ENCODE results near the gene CPA3.

The CPA3 gene, protein sequence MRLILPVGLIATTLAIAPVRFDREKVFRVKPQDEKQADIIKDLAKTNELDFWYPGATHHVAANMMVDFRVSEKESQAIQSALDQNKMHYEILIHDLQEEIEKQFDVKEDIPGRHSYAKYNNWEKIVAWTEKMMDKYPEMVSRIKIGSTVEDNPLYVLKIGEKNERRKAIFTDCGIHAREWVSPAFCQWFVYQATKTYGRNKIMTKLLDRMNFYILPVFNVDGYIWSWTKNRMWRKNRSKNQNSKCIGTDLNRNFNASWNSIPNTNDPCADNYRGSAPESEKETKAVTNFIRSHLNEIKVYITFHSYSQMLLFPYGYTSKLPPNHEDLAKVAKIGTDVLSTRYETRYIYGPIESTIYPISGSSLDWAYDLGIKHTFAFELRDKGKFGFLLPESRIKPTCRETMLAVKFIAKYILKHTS

DNA sequence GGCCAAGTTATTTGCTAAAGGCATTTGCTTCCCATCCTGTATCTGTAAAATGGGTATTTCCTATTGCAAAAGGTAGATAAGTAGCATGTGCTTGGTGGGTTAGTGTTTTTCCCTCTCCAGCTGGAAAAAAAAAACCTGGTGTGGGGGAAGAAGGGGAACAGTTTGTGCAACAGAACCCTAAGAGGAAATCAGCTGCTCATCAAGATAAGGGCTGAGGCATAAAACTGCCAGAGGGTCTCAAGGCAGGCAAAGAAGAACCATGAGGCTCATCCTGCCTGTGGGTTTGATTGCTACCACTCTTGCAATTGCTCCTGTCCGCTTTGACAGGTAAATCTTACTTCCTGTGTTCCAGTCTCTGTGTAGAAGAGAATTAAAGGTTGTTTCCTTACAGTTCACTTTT, at the start of gene CPA3:
CPA3 (plus strand) TSS at position 248 of the 400 bp plus-strand sequence; CDS start at position 260, 12 bp downstream.
- no peak for DNase-seq

DNA sequence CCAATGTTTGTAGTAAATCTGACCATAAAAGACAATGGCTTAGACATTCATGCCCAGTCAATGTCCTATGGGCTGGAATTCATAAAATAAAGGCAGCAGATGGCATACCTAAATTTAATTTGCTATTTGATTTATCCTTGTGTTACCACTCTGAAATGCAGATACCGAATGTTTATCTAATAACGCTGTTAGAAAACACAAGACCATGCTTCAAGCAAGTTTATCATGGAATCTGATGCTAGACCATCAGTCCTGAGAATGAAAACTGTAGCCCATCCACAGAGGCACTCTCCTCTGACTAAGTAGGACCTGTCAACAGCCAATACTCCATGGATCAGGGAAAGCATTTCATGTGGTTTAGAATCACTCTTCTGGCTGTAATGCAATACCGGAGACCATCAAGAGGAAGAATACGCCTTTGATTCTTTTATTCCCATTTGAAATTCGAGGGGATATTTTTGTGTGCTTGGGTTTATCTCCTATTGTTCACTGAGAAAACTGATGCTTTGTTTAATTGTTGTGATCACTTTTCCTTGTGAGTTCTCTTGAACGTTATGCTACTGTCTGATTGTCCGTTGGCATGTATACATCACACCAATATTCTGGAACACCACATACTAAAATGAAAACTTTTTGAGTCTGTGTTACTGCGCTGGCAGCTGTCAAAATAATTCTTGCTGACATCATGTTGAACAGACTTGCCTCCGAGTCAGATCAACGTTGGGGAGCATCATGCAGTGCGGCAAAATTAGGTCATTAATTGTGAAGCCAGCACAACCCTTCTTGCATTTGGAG, 49.6 kb upstream of the CPA3 start:
- DNase-seq = no peak

DNA sequence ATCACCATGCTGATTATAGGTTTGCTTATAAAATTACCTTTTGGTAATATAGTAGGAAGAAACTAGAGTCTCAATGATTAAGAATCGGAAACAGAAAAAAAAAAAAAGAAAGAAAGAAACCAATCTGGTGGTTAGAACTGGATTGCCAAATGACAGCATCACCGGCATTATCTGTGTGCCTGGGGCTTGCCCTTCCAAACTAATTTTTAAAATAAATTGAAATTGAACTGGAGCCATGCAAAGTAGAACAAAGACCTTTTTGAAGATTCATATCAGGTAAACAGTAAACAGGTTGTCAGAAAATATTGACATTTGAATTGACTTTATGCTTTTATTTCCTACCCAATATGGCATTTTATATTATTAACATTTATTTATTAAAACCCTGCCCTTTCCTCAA, 48.7 kb upstream of the CPA3 start:
- DNase-seq = no peak

DNA sequence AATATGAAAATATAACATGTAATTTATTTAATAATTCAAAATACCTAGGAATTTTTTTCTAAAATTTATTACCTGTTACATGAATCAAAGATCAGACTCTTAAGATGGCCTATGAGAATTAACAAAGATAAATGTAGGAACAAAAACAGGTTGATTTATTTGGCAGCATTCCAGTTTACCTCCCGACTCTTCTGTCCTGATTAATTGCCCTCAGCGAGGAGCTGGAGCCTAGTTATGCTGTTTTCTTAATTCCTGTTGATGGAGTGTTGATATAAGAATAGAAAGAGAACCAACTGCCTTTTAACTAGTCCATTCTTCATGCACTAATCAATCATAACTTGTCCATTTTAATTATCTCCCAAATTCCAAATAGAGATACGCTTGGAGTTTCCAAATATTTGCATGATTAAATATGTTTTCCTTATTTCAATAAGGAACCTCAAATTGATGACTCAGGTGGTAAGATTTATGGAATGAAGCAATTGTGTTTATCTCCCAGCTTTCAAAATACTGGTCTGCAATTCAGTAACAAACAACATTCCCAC, 48.0 kb upstream of the CPA3 start:
- DNase-seq = no peak

DNA sequence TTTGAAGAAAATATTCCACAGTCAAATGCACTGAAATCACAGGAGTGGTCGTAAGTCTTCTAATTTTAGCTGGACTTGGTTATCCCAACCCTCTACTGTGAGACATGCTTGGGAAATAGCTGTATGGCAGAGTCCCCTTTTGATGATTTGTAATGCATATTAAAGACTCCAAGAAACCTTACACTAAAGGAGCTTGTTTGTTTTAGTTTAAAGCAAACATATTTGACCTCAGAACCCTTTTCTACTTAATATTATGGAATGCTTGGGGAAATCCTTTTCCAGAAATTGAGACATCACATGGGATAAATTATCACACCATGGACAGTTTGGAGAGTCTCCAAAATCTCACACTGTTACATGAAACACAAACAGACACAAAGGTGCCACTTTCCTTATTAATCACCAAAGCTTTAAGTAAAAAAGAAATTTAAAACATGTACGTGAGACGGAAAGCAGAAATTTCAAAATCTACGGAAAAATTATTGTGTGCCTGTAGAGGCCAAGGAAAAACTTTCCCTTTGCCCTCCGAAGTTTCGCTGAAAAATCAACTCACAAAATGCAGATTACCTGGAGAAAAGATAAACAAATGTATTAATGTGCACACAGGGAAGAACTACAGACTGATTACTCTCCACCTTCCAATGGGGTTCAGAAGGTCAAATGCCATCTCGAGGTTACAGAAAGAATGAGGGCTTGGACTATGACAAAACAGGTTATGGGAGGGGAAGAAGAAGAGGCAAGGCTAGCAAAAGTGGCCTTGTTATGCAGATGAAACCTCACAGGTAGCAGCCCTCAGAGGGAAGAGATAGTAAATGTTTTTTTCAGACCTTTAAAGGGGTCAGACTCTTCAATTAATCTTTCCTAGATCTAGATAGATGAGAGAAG, 44.5 kb upstream of the CPA3 start:
- no peak for DNase-seq

DNA sequence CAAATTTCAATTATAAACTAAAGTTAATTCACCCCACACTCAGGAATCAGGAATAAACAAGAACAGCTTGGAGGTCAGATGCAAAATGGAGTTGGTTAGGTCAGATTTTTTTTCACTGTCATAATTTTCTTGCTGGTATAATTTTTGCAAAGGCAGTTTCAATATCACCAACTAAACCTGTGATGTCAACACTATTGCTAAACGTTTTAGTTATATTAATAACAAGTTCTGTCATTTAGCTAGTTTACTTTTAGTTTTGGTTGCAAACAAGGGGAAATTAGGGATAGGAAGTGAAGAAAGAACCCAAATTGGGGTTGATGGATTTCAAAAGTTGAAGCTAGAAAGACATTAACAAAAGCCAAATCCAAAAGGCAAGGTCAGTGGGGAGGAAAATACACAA, 42.1 kb upstream of the CPA3 start:
- DNase-seq = no peak

DNA sequence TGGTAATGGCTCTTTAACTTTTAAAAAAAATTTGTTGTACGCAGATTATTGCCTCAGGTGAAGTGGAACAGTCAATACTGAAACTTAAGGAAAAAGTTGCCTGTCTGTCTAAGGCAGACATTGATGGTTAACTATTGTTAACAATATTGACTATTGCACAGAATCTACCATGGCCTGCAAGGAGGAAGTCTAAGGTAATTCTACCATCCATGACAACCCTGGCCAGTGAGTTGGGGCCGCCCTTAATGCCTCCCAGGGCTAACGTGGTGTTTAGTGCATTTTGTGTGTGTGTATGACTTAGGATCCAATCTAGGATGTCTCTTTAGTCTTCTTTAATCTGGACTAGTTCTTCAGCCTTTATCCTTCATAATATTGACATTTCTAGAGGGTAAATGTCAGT, 39.6 kb upstream of the CPA3 start:
- DNase-seq = no peak

DNA sequence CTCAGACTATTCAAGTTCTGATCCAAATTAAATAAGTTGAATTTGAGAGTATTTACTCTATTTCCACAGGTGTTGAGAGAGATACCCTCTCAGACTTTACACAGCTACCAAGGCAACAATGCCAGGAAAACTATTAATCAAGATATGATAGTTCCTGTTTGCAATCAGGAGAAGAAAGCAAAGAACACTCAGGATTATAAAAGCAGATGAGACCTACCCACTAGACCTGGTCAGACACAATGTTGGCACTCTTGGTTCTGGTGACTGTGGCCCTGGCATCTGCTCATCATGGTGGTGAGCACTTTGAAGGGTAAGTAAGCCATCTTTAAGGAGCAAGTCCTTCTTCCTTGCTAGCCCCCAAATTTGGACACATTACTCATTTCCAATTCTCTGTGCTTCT, 37.5 kb upstream of the CPA3 start, which contains the start of gene CPB1:
CPB1 (plus strand) TSS at position 227 of the 400 bp plus-strand sequence; CDS start at position 240, 13 bp downstream.
- DNase-seq = no peak

DNA sequence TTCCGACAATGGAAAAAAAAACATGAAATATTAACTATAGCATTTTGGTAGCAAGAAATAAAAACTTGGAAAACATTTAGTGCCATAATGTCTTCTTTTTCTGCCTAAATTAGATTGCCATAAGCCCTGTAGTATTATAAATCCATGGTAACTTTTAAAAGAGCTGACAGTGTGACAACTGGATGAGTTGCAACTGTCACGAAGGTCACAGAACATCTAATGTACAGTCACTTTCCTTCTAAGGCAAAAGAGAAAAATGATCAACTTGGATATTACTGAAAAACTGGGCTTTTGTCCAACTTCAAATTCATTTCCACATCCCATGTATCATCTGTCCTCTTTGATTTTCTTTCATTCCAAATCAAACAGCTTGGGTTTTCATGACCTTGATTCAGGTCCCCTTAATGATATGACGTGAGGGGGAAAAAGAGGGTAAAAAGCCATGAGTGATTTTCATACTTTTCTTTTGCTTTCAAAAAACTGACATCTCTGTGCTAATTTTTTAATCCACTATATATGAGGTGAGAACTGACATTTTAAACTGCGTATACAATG, 36.9 kb upstream of the CPA3 start:
- DNase-seq = no peak

DNA sequence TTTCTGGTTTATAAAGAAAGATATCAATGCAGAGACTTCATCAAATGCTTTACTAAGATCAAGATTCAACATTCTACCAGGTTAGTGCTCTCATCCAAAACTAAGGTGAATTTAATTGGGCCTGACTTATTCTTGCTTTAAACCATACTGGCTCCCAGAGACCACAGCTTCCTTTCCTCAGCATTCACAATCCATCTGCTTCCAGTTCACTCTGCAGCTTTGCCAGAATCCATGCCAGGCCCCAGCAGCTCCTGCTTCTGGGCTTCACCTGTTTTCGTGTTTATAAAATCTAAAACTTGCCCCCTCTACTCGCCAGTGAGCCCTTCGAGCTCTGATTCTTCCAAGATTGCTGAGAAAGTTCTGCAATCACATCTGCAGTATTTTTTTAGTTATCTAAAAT, 35.2 kb upstream of the CPA3 start:
- DNase-seq = no peak

DNA sequence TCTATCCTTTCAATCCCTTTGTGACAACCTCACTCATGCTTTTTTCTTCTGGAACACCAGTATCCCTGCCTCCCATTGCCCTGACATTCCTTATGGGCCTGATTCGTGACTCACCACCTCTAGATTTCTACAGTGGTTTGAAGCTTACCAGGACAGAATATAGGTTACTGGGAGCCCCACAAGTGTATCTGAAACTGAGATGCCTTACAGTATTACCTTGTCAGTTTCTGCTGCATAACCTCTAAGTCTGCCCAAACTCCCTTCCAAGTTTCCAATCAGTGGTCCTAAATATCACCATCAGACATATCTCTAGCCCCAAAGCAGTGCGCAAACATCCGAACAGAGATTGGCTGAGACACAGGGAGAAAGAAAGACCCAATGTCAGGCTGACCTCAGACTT, 31.9 kb upstream of the CPA3 start:
- DNase-seq = no peak

DNA sequence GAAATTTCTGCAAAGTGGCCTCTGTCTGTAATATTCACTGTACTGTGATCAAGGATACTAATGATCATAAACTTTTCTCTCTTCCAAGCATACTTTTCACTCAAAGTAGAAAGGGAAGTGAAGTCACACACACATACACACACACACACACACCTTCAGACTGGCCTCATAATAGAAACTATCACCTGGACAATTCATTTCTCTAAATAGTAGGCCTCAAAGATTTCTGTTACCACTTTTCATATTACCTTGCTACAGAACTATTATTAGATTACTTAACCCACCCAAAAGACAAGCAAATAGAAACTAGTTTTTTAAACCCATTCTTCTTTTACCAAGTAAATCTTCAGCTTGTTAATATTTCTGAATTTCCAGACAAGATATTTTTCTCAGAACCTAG, 25.3 kb upstream of the CPA3 start:
- DNase-seq = no peak

DNA sequence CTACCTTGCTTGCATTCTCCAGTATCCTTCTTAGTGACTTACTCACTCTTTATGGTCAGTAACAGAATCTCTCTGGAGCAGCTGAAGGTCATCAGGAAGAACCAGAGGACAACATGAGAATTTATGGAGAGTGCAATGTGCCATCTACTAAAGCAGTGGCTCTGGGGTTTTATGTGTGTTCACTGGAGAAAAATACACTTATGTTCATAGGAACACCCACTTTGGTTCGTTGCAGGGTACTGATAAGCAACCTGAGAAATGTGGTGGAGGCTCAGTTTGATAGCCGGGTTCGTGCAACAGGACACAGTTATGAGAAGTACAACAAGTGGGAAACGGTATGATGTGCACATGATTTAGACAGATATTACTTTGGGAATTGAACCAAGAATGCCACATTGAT, 24.6 kb upstream of the CPA3 start:
- DNase-seq = no peak

DNA sequence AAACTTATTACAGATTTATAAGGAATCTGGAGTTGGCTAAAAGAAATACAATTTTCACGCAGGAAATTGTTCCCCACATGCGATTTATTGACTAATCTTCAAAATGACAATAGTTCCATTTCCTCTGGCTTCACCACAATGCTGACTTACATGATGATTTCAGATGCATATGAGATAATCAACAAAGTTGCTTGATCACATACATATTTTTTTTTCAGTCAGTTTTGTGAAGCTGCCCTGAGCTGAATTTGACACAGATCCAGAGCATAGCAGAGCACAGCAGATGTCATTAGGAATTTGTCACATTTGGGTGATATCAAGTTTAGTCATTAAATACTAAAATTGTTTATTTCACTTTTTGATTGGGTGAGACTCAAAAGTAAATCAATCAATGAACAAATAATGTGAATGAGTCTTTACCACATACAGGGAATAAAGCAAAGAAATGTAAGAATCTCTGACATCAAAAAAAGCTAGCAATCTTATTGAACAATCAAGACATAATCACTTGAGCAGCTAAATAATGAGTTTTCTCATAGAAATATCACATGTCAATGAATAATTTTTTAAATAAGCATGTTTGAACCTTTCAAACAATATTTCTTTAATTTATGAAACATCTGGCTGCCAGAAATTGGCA, 19.2 kb upstream of the CPA3 start:
- DNase-seq = no peak

DNA sequence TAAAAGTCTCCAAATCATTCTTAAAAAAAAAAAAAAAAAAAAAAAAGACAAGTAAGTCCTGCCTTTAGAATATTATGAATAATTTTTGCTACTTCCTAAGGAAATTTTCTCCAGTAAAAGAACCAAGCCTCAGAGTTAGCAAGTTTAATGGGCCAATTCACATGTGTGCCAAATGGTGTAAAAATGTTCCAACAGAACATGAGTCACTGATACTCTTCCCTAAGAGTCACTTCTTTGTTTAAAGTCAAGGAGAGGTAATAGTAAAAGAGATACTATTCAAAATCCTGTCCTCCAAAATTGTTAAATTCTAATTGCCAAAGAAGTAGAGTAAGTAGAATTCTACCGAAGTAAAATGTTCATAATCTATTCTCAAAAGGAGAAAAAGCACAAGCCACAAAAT, 17.7 kb upstream of the CPA3 start:
- no peak for DNase-seq

DNA sequence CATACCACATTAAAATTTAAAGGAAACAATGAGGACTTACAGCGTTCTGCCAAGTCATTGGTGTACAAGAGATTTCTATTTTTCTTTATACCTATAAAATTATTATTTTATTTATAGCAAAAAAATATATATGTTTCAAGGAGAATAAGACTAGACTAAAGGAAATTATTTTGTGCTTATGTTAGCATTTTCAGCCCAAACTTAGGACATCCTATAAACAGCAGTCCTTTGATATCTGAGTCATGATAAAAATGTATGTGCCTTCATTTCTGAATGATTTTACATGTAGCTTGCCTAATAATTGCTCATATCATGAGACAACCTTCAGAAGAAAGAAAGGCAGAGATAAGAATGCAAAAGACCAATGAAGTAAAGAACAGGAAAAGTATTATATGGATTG, 16.7 kb upstream of the CPA3 start:
- DNase-seq = no peak

DNA sequence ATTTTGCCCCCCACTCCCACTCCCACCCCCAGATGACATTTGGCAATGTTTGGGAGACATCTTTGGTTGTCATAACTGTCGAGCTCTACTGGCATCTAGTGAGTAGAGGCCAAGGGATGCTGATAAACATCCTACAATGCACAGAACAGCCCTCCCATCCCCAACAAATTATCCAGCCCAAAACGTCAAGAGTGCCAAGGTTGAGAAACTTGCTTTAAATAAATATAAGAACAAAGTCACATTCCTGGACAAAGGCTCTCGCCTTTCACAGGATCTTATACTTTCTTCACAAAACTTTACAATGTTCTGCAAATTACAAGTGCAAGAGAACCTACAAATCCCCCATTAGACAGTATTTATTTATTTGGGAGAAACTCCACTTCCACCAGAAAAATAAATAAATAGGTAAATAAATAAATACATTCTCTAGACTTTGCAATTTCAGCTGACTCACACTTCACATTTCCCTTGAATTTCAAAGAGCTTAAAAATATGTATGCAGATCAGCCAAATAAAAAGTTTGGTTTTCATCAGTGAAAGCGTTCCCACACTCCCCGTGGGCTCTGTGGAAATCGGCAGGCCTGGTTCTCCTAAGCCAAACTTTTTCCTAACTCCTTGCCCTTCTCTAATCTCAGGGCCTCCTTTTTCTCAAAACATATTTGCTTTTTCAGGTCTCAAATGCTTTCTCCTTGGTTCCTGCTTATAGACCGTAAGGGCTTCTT, 12.7 kb upstream of the CPA3 start:
- no peak for DNase-seq

DNA sequence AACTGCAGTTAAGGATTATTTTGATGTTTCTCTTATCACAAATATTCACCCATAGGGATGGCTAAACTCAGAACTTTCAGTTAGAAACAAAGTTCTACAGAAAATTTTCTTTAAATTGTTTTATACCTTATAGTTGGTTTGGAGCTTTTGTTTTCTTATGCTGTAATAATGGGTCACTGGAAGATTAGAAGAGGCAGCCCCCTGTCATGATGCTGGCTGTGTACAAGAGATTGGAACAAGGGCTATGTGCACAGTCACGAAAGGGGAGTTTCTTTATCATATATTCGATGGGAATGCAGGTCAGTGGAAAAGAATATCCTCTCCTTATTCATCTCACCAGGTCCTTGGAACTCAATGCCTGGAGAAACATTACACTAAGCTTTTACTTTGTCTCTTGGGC, 12.0 kb upstream of the CPA3 start:
- no peak for DNase-seq

DNA sequence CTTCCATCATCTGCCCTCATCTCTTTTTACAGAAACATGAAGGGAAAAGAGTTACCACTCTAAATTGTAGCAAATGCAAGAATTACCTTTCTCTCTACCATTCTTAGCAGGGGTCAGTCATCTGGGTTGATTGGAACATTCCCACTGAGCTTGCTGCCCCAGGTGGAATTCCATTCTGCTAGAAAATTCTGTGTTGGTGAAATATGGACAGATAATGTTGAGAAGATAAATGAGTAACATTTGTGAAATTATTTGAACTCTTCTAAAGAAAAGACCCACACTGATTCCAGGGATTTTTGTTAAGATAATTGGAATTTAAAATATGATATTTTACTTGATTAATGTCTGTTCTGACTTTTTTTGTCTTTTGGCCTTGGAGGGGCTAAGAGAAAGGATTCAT, 11.0 kb upstream of the CPA3 start:
- no peak for DNase-seq

DNA sequence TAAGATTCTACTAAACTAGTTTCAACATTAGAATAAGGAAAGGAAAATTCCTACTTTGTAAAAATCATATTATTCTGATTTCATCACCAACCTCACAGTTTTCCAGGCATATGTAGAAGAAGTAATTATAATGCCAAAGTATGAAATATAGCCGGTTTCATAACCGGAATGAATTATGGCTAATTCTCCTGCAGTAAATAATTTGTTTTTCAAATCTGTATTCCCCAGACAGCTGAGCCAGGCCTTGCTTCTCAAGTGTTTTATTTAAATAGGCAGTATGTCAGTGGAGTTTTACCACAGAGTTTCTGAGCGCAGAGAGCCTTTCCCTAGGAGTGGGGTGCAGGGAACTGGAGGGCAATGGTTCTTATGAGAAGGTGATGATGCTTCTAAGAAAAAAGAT, 8.7 kb upstream of the CPA3 start:
- DNase-seq = no peak

DNA sequence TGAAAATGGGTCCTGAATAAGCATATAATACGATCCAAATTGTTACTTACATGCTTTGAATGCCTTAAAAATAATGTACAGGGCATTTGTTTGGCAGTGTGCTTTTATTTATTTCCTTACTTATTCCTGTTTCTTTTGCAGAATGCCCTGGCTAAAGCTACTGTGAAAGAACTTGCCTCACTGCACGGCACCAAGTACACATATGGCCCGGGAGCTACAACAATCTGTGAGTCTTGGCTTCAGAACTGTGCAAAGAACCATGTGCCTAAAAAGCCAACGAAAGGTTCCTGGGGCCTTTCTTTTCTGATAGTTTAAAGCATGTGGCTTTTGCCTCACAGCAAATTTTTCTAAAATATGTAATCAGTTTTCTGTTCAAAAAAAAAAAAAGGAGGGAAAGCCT, 7.8 kb upstream of the CPA3 start:
- no peak for DNase-seq

Measured in activated effector memory CD4-positive, alpha-beta T cell treated with Interleukin-2 at 50 U/mL for 16 hours (primary cell).